CD4-positive, CD25-positive, alpha-beta regulatory T cell (primary cell): ENCODE results near the gene DRG2. TPM values are rescaled to one million over a fixed set of nuclear protein-coding genes. Genes with fewer than 3 reads are reported as not detected.

Experiments used
- ATAC-seq, 2 donors: fragments of 150-1000 bp; cut with Tn5 transposase; one replicate each; pipeline ENCODE4 v1.10.0; 2021; ENCODE audit warnings: low read depth in 2 of 2, moderate number of reproducible peaks in 2 of 2, moderate library complexity in 1 of 2
- DNase-seq, 3 donors: peaks; one replicate each; pipeline versions ENCODE4 v3.0.0 to v3.0.0-alpha.2; 2012 to 2022; ENCODE audit warnings: mixed read lengths in 1 of 3
- H3K27ac ChIP-seq: one replicate; pipeline ENCODE4 v1.7.0; 2013; ENCODE audit warnings: mild to moderate bottlenecking, low read length; ENCODE audit not compliant: insufficient read depth, poor library complexity, severe bottlenecking
- H3K27me3 ChIP-seq: one replicate; pipeline ENCODE4 v1.7.0; 2013; ENCODE audit warnings: low read length; ENCODE audit not compliant: control insufficient read depth, insufficient read depth
- H3K36me3 ChIP-seq: one replicate; pipeline ENCODE4 v1.7.0; 2013; ENCODE audit warnings: mild to moderate bottlenecking, low read length, moderate library complexity; ENCODE audit not compliant: control insufficient read depth, insufficient read depth
- H3K4me1 ChIP-seq: 2 replicates; pipeline ENCODE4 v1.7.0; 2013; ENCODE audit warnings: mild to moderate bottlenecking, low read length; ENCODE audit not compliant: insufficient read depth, control insufficient read depth, poor library complexity, severe bottlenecking
- H3K4me3 ChIP-seq: one replicate; pipeline ENCODE4 v1.7.0; 2013; ENCODE audit warnings: low read depth, mild to moderate bottlenecking, low read length, moderate library complexity
- H3K9me3 ChIP-seq, 2 experiments: 1 replicate in 1 of 2; 2 replicates in 1 of 2; pipeline ENCODE4 v1.7.0; 2013; ENCODE audit warnings: low read length in 2 of 2, mild to moderate bottlenecking in 1 of 2, moderate library complexity in 1 of 2; ENCODE audit not compliant: control insufficient read depth in 2 of 2
- H3K27ac Mint-ChIP-seq, 3 donors: one replicate each; pipeline ENCODE4 v1.8.0; 2020 to 2022; ENCODE audit warnings: mild to moderate bottlenecking in 3 of 3, mixed read lengths in 3 of 3, moderate library complexity in 2 of 3
- H3K27me3 Mint-ChIP-seq: one replicate; pipeline ENCODE4 v1.8.0; 2022; ENCODE audit warnings: mild to moderate bottlenecking, mixed read lengths
- H3K36me3 Mint-ChIP-seq: one replicate; pipeline ENCODE4 v1.8.0; 2020; ENCODE audit warnings: mixed read lengths
- H3K4me1 Mint-ChIP-seq, 4 donors: one replicate each; pipeline ENCODE4 v1.8.0; 2020 to 2022; ENCODE audit warnings: mixed read lengths in 4 of 4, mild to moderate bottlenecking in 1 of 4
- H3K4me3 Mint-ChIP-seq, 4 donors: one replicate each; pipeline ENCODE4 v1.8.0; 2020 to 2022; ENCODE audit warnings: mild to moderate bottlenecking in 4 of 4, mixed read lengths in 4 of 4, moderate library complexity in 3 of 4
- H3K9me3 Mint-ChIP-seq, 7 donors: one replicate each; pipeline ENCODE4 v1.8.0; 2020 to 2022; ENCODE audit warnings: mixed read lengths in 7 of 7, mild to moderate bottlenecking in 3 of 7, moderate library complexity in 2 of 7
- polyA plus RNA-seq, 4 donors: library from polyadenylated mRNA; unstranded; fragments of 300-500 nt; fragmentation: Illumina TruSeq; gene quantifications; one replicate each; pipeline ENCODE4 v1.2.3, GENCODE V29; 2021
- total RNA-seq: library from RNA; stranded (reverse); gene quantifications from one replicate; pipeline ENCODE4 v1.2.3, GENCODE V29; 2022

The DRG2 gene
- total and polyA plus RNA-seq, 5 donors from 2014 or later: 36.4 to 54.5 (median 43.7) TPM

GRCh38 chr17:18084256-18084655, 3.5 kb upstream of the DRG2 start:
- no peaks in the 10 kb centered on the region for H3K36me3 Mint-ChIP-seq
- Histone ChIP-seq H3K9me3 (no peaks in the 10 kb centered on the region), H3K4me3 (no peak overlapping the region), H3K36me3 (no peaks in the 10 kb centered on the region), H3K27me3 (no peaks in the 10 kb centered on the region), H3K27ac (no peak overlapping the region), H3K4me1 (peaks cover 9% of the 10 kb centered on the region)
- H3K27me3 Mint-ChIP-seq: peaks cover 28% of the 10 kb centered on the region
- peaks cover 5 to 21% (median 14%) of the 10 kb centered on the region in 4 donors for H3K4me1 Mint-ChIP-seq
- ATAC-seq (no peak), DNase-seq (no peak)
- no peak overlapping the region for H3K27ac Mint-ChIP-seq
- no peak overlapping the region for H3K4me3 Mint-ChIP-seq
- H3K9me3 Mint-ChIP-seq: no peaks in the 10 kb centered on the region

DNA sequence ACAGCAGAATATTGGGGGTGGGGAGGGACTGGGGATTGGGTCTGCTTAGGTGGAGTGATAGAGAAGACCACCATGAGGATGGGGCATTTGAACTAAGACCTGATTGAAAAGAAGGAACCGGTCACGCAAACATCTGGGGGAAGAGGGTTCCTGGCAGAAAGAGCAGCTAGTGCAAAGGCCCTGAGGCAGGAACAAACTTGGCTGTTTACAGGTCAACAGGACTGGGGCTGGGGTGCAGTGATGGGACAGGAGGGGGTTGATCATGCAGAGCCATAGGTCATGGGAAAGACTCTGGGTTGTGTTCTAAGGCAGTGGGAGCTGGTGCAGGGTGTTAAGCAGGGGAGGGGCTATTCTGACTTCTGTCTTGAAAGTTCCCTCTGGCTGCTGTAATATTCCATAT, 1.9 kb downstream of the DRG2 start:
- Mint-ChIP-seq H3K27ac (peak overlapping the region; percentile 35 to 99 (median 81)), H3K27me3 (no peaks in the 10 kb centered on the region), H3K4me3 (peak overlapping the region; percentile 54 to 99 (median 88))

DNA sequence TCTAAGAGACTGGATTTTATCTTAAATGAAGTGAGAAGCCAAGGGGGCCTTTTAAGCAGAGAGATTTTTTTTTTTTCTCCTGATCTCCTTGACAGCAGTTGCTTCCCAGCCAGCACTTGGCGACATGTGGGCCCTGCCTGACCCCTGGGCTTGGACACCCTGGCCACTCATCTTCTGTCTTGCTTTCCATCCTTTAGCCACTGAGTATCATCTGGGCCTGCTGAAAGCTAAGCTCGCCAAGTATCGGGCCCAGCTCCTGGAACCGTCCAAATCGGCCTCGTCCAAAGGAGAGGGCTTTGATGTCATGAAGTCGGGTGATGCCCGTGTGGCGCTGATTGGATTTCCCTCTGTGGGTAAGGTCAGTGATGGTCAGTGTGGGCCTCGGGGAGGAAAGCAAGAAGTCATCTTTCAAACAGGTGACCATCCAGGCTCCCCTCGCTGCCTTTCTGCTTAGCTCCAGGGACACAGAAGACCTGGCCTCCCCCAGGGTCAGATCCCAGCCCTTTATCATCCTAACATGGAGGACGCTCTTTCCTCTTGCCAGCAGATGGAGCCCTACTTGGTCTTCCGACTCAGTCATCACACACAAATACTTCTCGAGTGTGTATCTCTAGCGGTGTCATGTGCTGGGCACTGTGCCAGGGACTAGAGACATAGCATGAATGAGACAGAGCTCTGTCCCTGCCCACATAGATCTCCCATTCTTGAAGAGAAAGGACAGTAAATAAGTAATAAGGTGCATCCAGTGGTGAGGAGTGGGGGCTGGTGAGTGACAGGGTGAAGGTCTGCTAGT, 6.1 kb downstream of the DRG2 start:
- no peak for ATAC-seq
- Mint-ChIP-seq H3K9me3 (peaks cover 0 to 2% (median 0%) of the 10 kb centered on the region in 7 donors), H3K36me3 (peaks cover 25% of the 10 kb centered on the region), H3K27me3 (no peaks in the 10 kb centered on the region), H3K27ac (no peak overlapping the region), H3K4me1 (peaks cover 11 to 40% (median 20%) of the 10 kb centered on the region in 4 donors), H3K4me3 (peak overlapping the region in 2 of 4 donors; percentile 9 to 82)
- Histone ChIP-seq H3K27me3 (no peaks in the 10 kb centered on the region), H3K27ac (no peak overlapping the region), H3K9me3 (no peaks in the 10 kb centered on the region), H3K4me1 (peaks cover 2% of the 10 kb centered on the region), H3K36me3 (peaks cover 49% of the 10 kb centered on the region), H3K4me3 (no peak overlapping the region)
- peak in 1 of 3 donors; percentile 13 for DNase-seq

More for the DNA sequence above, 1.9 kb downstream of the DRG2 start:
- Mint-ChIP-seq H3K4me1 (peaks cover 9 to 44% (median 31%) of the 10 kb centered on the region in 4 donors), H3K36me3 (peaks cover 17% of the 10 kb centered on the region), H3K9me3 (peaks cover 0 to 2% (median 0%) of the 10 kb centered on the region in 7 donors)
- Histone ChIP-seq H3K9me3 (no peaks in the 10 kb centered on the region), H3K4me1 (peaks cover 9% of the 10 kb centered on the region), H3K4me3 (no peak overlapping the region), H3K36me3 (peaks cover 14% of the 10 kb centered on the region), H3K27ac (no peak overlapping the region), H3K27me3 (no peaks in the 10 kb centered on the region)
- ATAC-seq (no peak), DNase-seq (no peak)

- ATAC-seq: no peak
- H3K27me3 Mint-ChIP-seq: no peaks in the 10 kb centered on the region
- H3K27ac ChIP-seq: no peak overlapping the region
- peak overlapping the region in 2 of 4 donors; percentile 9 to 82 for H3K4me3 Mint-ChIP-seq
- H3K36me3 Mint-ChIP-seq: peaks cover 31% of the 10 kb centered on the region
- no peaks in the 10 kb centered on the region for H3K27me3 ChIP-seq
- H3K27ac Mint-ChIP-seq: no peak overlapping the region
- H3K9me3 ChIP-seq: no peaks in the 10 kb centered on the region
- H3K4me1 ChIP-seq: no peaks in the 10 kb centered on the region
- DNase-seq: no peak
- peaks cover 11 to 35% (median 17%) of the 10 kb centered on the region in 4 donors for H3K4me1 Mint-ChIP-seq
- peaks cover 55% of the 10 kb centered on the region for H3K36me3 ChIP-seq
- no peak overlapping the region for H3K4me3 ChIP-seq
- peaks cover 0 to 2% (median 0%) of the 10 kb centered on the region in 7 donors for H3K9me3 Mint-ChIP-seq
Observed at GRCh38 chr17:18094409-18094807, 6.7 kb downstream of the DRG2 start.

DNA sequence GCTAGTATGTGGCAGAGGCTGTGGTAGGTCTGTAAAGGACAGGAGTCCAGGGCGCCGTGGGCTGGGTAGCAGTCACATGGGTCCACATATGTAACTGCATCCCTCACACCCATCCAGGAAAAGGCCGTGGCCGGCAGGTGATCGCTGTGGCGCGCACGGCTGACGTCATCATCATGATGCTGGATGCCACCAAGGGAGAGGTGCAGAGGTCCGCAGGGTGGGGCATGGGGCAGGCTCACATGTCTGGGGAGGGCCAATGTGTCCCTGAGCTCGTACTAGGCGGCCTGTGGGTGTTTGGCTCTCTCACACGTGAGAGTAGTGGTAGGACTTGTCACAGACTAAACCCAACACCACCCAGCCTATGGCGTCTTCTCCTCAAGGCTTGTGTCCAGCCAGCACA, 11.8 kb downstream of the DRG2 start:
- DNase-seq: no peak
- no peak overlapping the region for H3K27ac Mint-ChIP-seq
- no peak for ATAC-seq

GRCh38 chr17:18100616-18101015, 12.9 kb downstream of the DRG2 start:
- H3K27ac ChIP-seq: no peak overlapping the region
- DNase-seq: no peak
- no peak overlapping the region for H3K4me3 ChIP-seq
- Mint-ChIP-seq H3K36me3 (peaks cover 26% of the 10 kb centered on the region), H3K27me3 (no peaks in the 10 kb centered on the region), H3K4me3 (no peak overlapping the region), H3K27ac (no peak overlapping the region), H3K9me3 (no peaks in the 10 kb centered on the region), H3K4me1 (peaks cover 0 to 12% (median 5%) of the 10 kb centered on the region in 4 donors)
- no peaks in the 10 kb centered on the region for H3K27me3 ChIP-seq
- peaks cover 74% of the 10 kb centered on the region for H3K36me3 ChIP-seq
- no peaks in the 10 kb centered on the region for H3K9me3 ChIP-seq
- no peaks in the 10 kb centered on the region for H3K4me1 ChIP-seq
- no peak for ATAC-seq

More for the DNA sequence above, 11.8 kb downstream of the DRG2 start:
- Mint-ChIP-seq H3K4me3 (no peak overlapping the region), H3K9me3 (no peaks in the 10 kb centered on the region), H3K27me3 (no peaks in the 10 kb centered on the region), H3K36me3 (peaks cover 25% of the 10 kb centered on the region), H3K4me1 (peaks cover 0 to 12% (median 6%) of the 10 kb centered on the region in 4 donors)
- Histone ChIP-seq H3K4me1 (no peaks in the 10 kb centered on the region), H3K27me3 (no peaks in the 10 kb centered on the region), H3K36me3 (peaks cover 70% of the 10 kb centered on the region), H3K27ac (no peak overlapping the region), H3K4me3 (no peak overlapping the region), H3K9me3 (no peaks in the 10 kb centered on the region)

- no peaks in the 10 kb centered on the region for H3K4me1 Mint-ChIP-seq
- H3K27ac Mint-ChIP-seq: peak overlapping the region in 1 of 3 donors; percentile 23
- H3K27me3 Mint-ChIP-seq: no peaks in the 10 kb centered on the region
- no peaks in the 10 kb centered on the region for H3K9me3 Mint-ChIP-seq
- DNase-seq: no peak
- no peak for ATAC-seq
- Histone ChIP-seq H3K27ac (no peak overlapping the region), H3K36me3 (peaks cover 73% of the 10 kb centered on the region), H3K27me3 (no peaks in the 10 kb centered on the region), H3K9me3 (no peaks in the 10 kb centered on the region), H3K4me1 (no peaks in the 10 kb centered on the region), H3K4me3 (no peak overlapping the region)
- no peak overlapping the region for H3K4me3 Mint-ChIP-seq
- H3K36me3 Mint-ChIP-seq: peaks cover 22% of the 10 kb centered on the region
Observed at GRCh38 chr17:18101828-18102227, 14.1 kb downstream of the DRG2 start.

DNA sequence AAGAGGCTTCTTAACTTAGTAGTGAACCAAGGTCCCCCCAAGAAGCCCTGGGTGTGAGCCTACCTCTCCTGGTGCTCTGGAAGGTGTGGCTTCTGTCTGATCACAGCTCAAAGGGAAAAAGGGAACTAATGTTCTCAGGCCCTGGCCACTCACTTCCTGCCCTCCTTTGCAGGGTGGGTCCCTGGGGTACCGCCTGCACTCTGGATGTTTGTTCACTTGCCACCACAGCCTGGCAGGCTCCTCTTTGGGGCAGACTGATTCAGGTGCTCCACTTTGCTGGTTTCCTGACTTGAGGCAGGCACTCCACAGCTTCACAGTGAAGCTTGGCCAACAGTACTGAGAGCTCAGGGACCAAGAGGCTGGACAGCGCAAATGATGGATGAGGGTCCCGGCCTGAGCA, 14.9 kb downstream of the DRG2 start:
- Mint-ChIP-seq H3K27ac (peak overlapping the region in 2 of 3 donors; percentile 67 to 69), H3K27me3 (no peaks in the 10 kb centered on the region), H3K36me3 (peaks cover 25% of the 10 kb centered on the region), H3K4me3 (no peak overlapping the region), H3K9me3 (no peaks in the 10 kb centered on the region), H3K4me1 (no peaks in the 10 kb centered on the region)
- Histone ChIP-seq H3K4me1 (no peaks in the 10 kb centered on the region), H3K4me3 (no peak overlapping the region), H3K27me3 (no peaks in the 10 kb centered on the region), H3K9me3 (no peaks in the 10 kb centered on the region), H3K36me3 (peaks cover 71% of the 10 kb centered on the region), H3K27ac (no peak overlapping the region)
- ATAC-seq (no peak), DNase-seq (no peak)
